T-helper 9 cell (primary cell): Measurements from ENCODE around the gene C17orf100.
"Not testable (repeated sequence)": the region's sequence is repeated elsewhere in the genome, so short reads cannot be mapped to it uniquely, and the experiment has no call there.

Source experiments
- DNase-seq: peaks from one replicate; pipeline ENCODE4 v3.0.0-alpha.2; 2020

C17orf100 gene

GRCh38 chr17:6669479-6670212 lies 18.1 kb downstream of the C17orf100 start:
- no peak for DNase-seq

- no peak for DNase-seq
Observed at GRCh38 chr17:6670571-6670970, 19.0 kb downstream of the C17orf100 start.

- no peak for DNase-seq
Observed at GRCh38 chr17:6670999-6671398, 19.4 kb downstream of the C17orf100 start.

- no peak for DNase-seq
Observed at GRCh38 chr17:6671431-6671830, 19.9 kb downstream of the C17orf100 start.

- no peak for DNase-seq
Observed at GRCh38 chr17:6674586-6674985, 23.0 kb downstream of the C17orf100 start.

GRCh38 chr17:6675201-6675825 lies 23.8 kb downstream of the C17orf100 start:
- no peak for DNase-seq

- DNase-seq: no peak
Observed at GRCh38 chr17:6676802-6677157, 25.2 kb downstream of the C17orf100 start.

GRCh38 chr17:6677158-6677831 lies 25.7 kb downstream of the C17orf100 start:
- no peak for DNase-seq

GRCh38 chr17:6677946-6678345 lies 26.4 kb downstream of the C17orf100 start:
- no peak for DNase-seq

- no peak for DNase-seq
Observed at GRCh38 chr17:6679241-6679640, 27.7 kb downstream of the C17orf100 start.

GRCh38 chr17:6681176-6681575 lies 29.6 kb downstream of the C17orf100 start:
- DNase-seq: no peak

- DNase-seq: no peak
Observed at GRCh38 chr17:6681671-6682070, 30.1 kb downstream of the C17orf100 start.

GRCh38 chr17:6682339-6682738 lies 30.8 kb downstream of the C17orf100 start:
- no peak for DNase-seq

GRCh38 chr17:6683081-6683684 lies 31.6 kb downstream of the C17orf100 start:
- no peak for DNase-seq

- no peak for DNase-seq
Observed at GRCh38 chr17:6683730-6684459, 32.3 kb downstream of the C17orf100 start.

- DNase-seq: no peak
Observed at GRCh38 chr17:6684460-6684783, 32.9 kb downstream of the C17orf100 start.

GRCh38 chr17:6684881-6685767 lies 33.6 kb downstream of the C17orf100 start:
- DNase-seq: no peak

GRCh38 chr17:6686026-6686425 lies 34.5 kb downstream of the C17orf100 start:
- DNase-seq: no peak

- DNase-seq: no peak
Observed at GRCh38 chr17:6688944-6689343, 37.4 kb downstream of the C17orf100 start.

- DNase-seq: no peak
Observed at GRCh38 chr17:6690641-6691040, 39.1 kb downstream of the C17orf100 start.

GRCh38 chr17:6691546-6691945 lies 40.0 kb downstream of the C17orf100 start:
- DNase-seq: no peak

- DNase-seq: not testable (repeated sequence)
Observed at GRCh38 chr17:6691958-6692357, 40.4 kb downstream of the C17orf100 start.
